ENCODE measurements around the gene SYNE2.

DNA sequence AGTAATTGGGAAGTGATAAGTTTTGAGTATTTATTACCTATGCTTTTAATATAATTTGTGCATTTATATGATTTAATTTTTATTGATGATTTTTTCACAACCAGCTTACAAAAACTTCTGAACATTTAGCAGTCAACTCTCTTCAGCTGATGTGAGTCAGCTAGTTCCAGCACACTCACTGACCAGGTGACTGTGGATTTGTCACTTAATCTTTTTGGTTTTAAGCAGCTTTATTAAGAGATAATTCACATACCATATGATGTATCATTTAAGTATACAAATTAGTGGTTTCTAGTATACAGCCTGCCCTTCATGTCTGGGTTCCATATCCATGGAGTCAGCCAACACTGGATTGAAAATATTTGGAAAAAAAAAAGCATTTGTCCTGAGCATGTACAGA is 103.5 kb downstream of the SYNE2 start:
- TF ChIP-seq, protein P1, sequence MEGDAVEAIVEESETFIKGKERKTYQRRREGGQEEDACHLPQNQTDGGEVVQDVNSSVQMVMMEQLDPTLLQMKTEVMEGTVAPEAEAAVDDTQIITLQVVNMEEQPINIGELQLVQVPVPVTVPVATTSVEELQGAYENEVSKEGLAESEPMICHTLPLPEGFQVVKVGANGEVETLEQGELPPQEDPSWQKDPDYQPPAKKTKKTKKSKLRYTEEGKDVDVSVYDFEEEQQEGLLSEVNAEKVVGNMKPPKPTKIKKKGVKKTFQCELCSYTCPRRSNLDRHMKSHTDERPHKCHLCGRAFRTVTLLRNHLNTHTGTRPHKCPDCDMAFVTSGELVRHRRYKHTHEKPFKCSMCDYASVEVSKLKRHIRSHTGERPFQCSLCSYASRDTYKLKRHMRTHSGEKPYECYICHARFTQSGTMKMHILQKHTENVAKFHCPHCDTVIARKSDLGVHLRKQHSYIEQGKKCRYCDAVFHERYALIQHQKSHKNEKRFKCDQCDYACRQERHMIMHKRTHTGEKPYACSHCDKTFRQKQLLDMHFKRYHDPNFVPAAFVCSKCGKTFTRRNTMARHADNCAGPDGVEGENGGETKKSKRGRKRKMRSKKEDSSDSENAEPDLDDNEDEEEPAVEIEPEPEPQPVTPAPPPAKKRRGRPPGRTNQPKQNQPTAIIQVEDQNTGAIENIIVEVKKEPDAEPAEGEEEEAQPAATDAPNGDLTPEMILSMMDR (IDR thresholded peaks at IDR 0.05) = no peak
- TF ChIP-seq POLR2A (IDR thresholded peaks at IDR 0.05) = no peak

Data from vagina (tissue), 2 donors.